Neuronal stem cell (in vitro differentiated cells): ENCODE data around the gene TNFRSF18.

Experiments used
- DNase-seq: peaks from one replicate; pipeline ENCODE4 v3.0.0-alpha.2; 2013; ENCODE audit warnings: low spot score
- H2AFZ ChIP-seq: one replicate; pipeline ENCODE4 v1.6.1; 2013; ENCODE audit warnings: mild to moderate bottlenecking, low read length, inconsistent platforms
- H2AK5ac ChIP-seq: 2 replicates; pipeline ENCODE4 v1.6.1; 2013; ENCODE audit warnings: low read depth, mild to moderate bottlenecking, inconsistent platforms, low read length, moderate library complexity, mixed read lengths
- H2BK120ac ChIP-seq: 2 replicates; pipeline ENCODE4 v1.6.1; 2013; ENCODE audit warnings: low read depth, mild to moderate bottlenecking, inconsistent platforms, low read length, moderate library complexity, mixed read lengths
- H2BK12ac ChIP-seq: one replicate; pipeline ENCODE4 v1.6.1; 2013; ENCODE audit warnings: low read length, inconsistent platforms
- H2BK15ac ChIP-seq: 2 replicates; pipeline ENCODE4 v1.6.1; 2013; ENCODE audit warnings: mild to moderate bottlenecking, low read length, inconsistent platforms, mixed read lengths
- H2BK5ac ChIP-seq: one replicate; pipeline ENCODE4 v1.6.1; 2013; ENCODE audit warnings: inconsistent platforms, mild to moderate bottlenecking, low read length, moderate library complexity
- H3K14ac ChIP-seq: one replicate; pipeline ENCODE4 v1.6.1; 2013; ENCODE audit warnings: low read length, inconsistent platforms
- H3K18ac ChIP-seq: 2 replicates; pipeline ENCODE4 v1.6.1; 2013; ENCODE audit warnings: low read length, inconsistent platforms
- H3K23ac ChIP-seq: 2 replicates; pipeline ENCODE4 v1.6.1; 2013; ENCODE audit warnings: low read depth, mild to moderate bottlenecking, mixed read lengths, low read length, inconsistent platforms; ENCODE audit not compliant: poor library complexity
- H3K27ac ChIP-seq: replicated peaks from 3 replicates; pipeline ENCODE4 v1.5.1; 2013; ENCODE audit warnings: low read length, inconsistent platforms
- H3K27me3 ChIP-seq, 3 experiments: 2 replicates each; pipeline ENCODE4 v1.6.1; 2013; ENCODE audit warnings: low read length in 3 of 3, mild to moderate bottlenecking in 2 of 3, inconsistent platforms in 1 of 3, low read depth in 1 of 3, mixed read lengths in 1 of 3, moderate library complexity in 1 of 3; ENCODE audit not compliant: control insufficient read depth in 3 of 3, insufficient read depth in 3 of 3
- H3K36me3 ChIP-seq, 2 donors: replicated peaks in 1 of 2; 2 replicates each; pipeline ENCODE4 v1.6.1; 2013; ENCODE audit warnings: low read length in 2 of 2; ENCODE audit not compliant: control insufficient read depth in 2 of 2, insufficient read depth in 2 of 2
- H3K4ac ChIP-seq: 2 replicates; pipeline ENCODE4 v1.6.1; 2013; ENCODE audit warnings: inconsistent platforms, mild to moderate bottlenecking, low read length, moderate library complexity
- H3K4me1 ChIP-seq, 2 donors: 1 replicate in 1 of 2; 2 replicates in 1 of 2; pipeline ENCODE4 v1.6.1; 2013; ENCODE audit warnings: low read length in 2 of 2, low read depth in 1 of 2; ENCODE audit not compliant: control insufficient read depth in 2 of 2, insufficient read depth in 1 of 2
- H3K4me2 ChIP-seq: one replicate; pipeline ENCODE4 v1.6.1; 2013; ENCODE audit warnings: mild to moderate bottlenecking, low read length, inconsistent platforms; ENCODE audit not compliant: insufficient read depth, poor library complexity, severe bottlenecking
- H3K4me3 ChIP-seq, 2 donors: 2 replicates each; pipeline ENCODE4 v1.5.1; 2013; ENCODE audit warnings: low read length in 2 of 2, mild to moderate bottlenecking in 2 of 2, inconsistent platforms in 1 of 2, moderate library complexity in 1 of 2
- H3K79me1 ChIP-seq: one replicate; pipeline ENCODE4 v1.6.1; 2013; ENCODE audit warnings: low read depth, mild to moderate bottlenecking, inconsistent platforms, low read length, moderate library complexity
- H3K9ac ChIP-seq: one replicate; pipeline ENCODE4 v1.6.1; 2013; ENCODE audit warnings: mild to moderate bottlenecking, low read depth, low read length, inconsistent platforms; ENCODE audit not compliant: poor library complexity
- H3K9me3 ChIP-seq, 2 donors: replicated peaks in 1 of 2; 2 replicates each; pipeline versions ENCODE3 to v1.6.1; 2013; ENCODE audit warnings: low read length in 2 of 2, mild to moderate bottlenecking in 2 of 2, inconsistent platforms in 1 of 2, low read depth in 1 of 2, mixed read lengths in 1 of 2, moderate library complexity in 1 of 2; ENCODE audit not compliant: control insufficient read depth in 2 of 2, insufficient read depth in 1 of 2
- H4K8ac ChIP-seq: one replicate; pipeline ENCODE4 v1.6.1; 2013; ENCODE audit warnings: low read depth, mild to moderate bottlenecking, inconsistent platforms, low read length, moderate library complexity
- H4K91ac ChIP-seq: one replicate; pipeline ENCODE4 v1.6.1; 2013; ENCODE audit warnings: low read length, low read depth, mild to moderate bottlenecking, inconsistent platforms; ENCODE audit not compliant: poor library complexity
- WGBS, 2 donors: extraction: QIAGEN DNeasy Blood & Tissue Kit; methylation state at CpG; one replicate each; pipeline ENCODE4 v1.1.7; 2013; ENCODE audit warnings: missing lambda C conversion rate in 2 of 2, mixed read lengths in 1 of 2; ENCODE audit not compliant: insufficient read length in 2 of 2, insufficient replicate concordance in 1 of 2; ENCODE audit errors: extremely low coverage in 2 of 2; 5-methylcytosine and 5-hydroxymethylcytosine counted together

The TNFRSF18 gene

GRCh38 chr1:1205769-1206375, 520 bp downstream of the TNFRSF18 start:
- Histone ChIP-seq H3K4me2 (peak overlapping the region; percentile 73), H3K4me1 (peaks cover 5 to 9% of the 10 kb centered on the region in 2 donors), H3K27me3 (peaks cover 0 to 42% (median 23%) of the 10 kb centered on the region in 3 experiments), H2AFZ (no peak overlapping the region), H3K18ac (peak overlapping the region; percentile 91), H2BK15ac (peak overlapping the region; percentile 64), H3K79me1 (peaks cover 3% of the 10 kb centered on the region), H3K14ac (peak overlapping the region; percentile 47), H3K27ac (no peak overlapping the region), H3K4ac (no peak overlapping the region), H3K36me3 (no peaks in the 10 kb centered on the region), H4K8ac (peak overlapping the region; percentile 17), H2BK5ac (peak overlapping the region; percentile 66), H4K91ac (no peak overlapping the region), H3K9me3 (no peaks in the 10 kb centered on the region), H3K23ac (peak overlapping the region; percentile 89), H3K4me3 (peak overlapping the region in 1 of 2 donors; percentile 60), H2BK12ac (no peak overlapping the region), H2BK120ac (peak overlapping the region; percentile 18), H2AK5ac (peak overlapping the region; percentile 96), H3K9ac (peak overlapping the region; percentile 60)
- no peak for DNase-seq
- no CpG with 5 or more reads among the region's 31 CpGs for WGBS, 2 donors

- peak overlapping the region; percentile 18 for H2BK120ac ChIP-seq
- peak overlapping the region; percentile 7 for H3K9ac ChIP-seq
- peak overlapping the region; percentile 91 for H3K18ac ChIP-seq
- peaks cover 0 to 41% (median 27%) of the 10 kb centered on the region in 3 experiments for H3K27me3 ChIP-seq
- peaks cover 3% of the 10 kb centered on the region for H3K79me1 ChIP-seq
- DNase-seq = no peak
- H3K9me3 ChIP-seq = no peaks in the 10 kb centered on the region
- peak overlapping the region; percentile 89 for H3K23ac ChIP-seq
- no peak overlapping the region for H2AFZ ChIP-seq
- H3K4ac ChIP-seq = no peak overlapping the region
- peak overlapping the region; percentile 64 for H2BK15ac ChIP-seq
- no peak overlapping the region for H3K27ac ChIP-seq
- no peak overlapping the region for H3K4me3 ChIP-seq
- H3K14ac ChIP-seq = no peak overlapping the region
- H4K8ac ChIP-seq = peak overlapping the region; percentile 17
- no peak overlapping the region for H2BK5ac ChIP-seq
- no peak overlapping the region for H3K4me2 ChIP-seq
- H2AK5ac ChIP-seq = peak overlapping the region; percentile 96
- H4K91ac ChIP-seq = no peak overlapping the region
- H2BK12ac ChIP-seq = no peak overlapping the region
- no peaks in the 10 kb centered on the region for H3K36me3 ChIP-seq
- no CpG with 5 or more reads among the region's 19 CpGs for WGBS, 2 donors
- H3K4me1 ChIP-seq = peaks cover 8 to 15% of the 10 kb centered on the region in 2 donors
Measured at GRCh38 chr1:1204998-1205768, 1.2 kb downstream of the TNFRSF18 start.

- peaks cover 8 to 17% of the 10 kb centered on the region in 2 donors for H3K4me1 ChIP-seq
- peak overlapping the region; percentile 89 for H2BK15ac ChIP-seq
- H3K36me3 ChIP-seq = no peaks in the 10 kb centered on the region
- peak overlapping the region; percentile 39 for H2BK5ac ChIP-seq
- peak overlapping the region; percentile 56 for H3K14ac ChIP-seq
- no peak overlapping the region for H3K4me2 ChIP-seq
- H2BK12ac ChIP-seq = no peak overlapping the region
- no peak overlapping the region for H2BK120ac ChIP-seq
- WGBS, 2 donors = no CpG with 5 or more reads among the region's 8 CpGs
- peaks cover 0 to 39% (median 28%) of the 10 kb centered on the region in 3 experiments for H3K27me3 ChIP-seq
- no peak overlapping the region for H3K9ac ChIP-seq
- peak overlapping the region; percentile 96 for H2AK5ac ChIP-seq
- no peak overlapping the region for H4K8ac ChIP-seq
- H4K91ac ChIP-seq = no peak overlapping the region
- no peak overlapping the region for H3K27ac ChIP-seq
- H2AFZ ChIP-seq = no peak overlapping the region
- peaks cover 3% of the 10 kb centered on the region for H3K79me1 ChIP-seq
- H3K4me3 ChIP-seq = no peak overlapping the region
- H3K9me3 ChIP-seq = no peaks in the 10 kb centered on the region
- no peak overlapping the region for H3K4ac ChIP-seq
- H3K18ac ChIP-seq = peak overlapping the region; percentile 8
- no peak for DNase-seq
- H3K23ac ChIP-seq = no peak overlapping the region
Measured at GRCh38 chr1:1204425-1204920, 1.9 kb downstream of the TNFRSF18 start.
